Coronary artery (tissue), 2 donors: Measurements from ENCODE around the gene EXD2.
"Not testable (repeated sequence)": the region's sequence is repeated elsewhere in the genome, so short reads cannot be mapped to it uniquely, and the experiment has no call there.

Experiments
- DNase-seq: peaks from one replicate; pipeline ENCODE4 v3.0.0-alpha.2; 2017; ENCODE audit warnings: low spot score
- H3K27ac ChIP-seq, 2 donors: fragments of 200-600 bp; sonication (generic); one replicate each; pipeline ENCODE4 v1.5.1; 2016 to 2019
- H3K4me3 ChIP-seq: fragments of 200-600 bp; sonication (generic); 2 replicates; pipeline ENCODE4 v1.5.1; 2016; ENCODE audit warnings: mild to moderate bottlenecking, moderate library complexity
- TF ChIP-seq, protein P1 (sequence below): fragments of 200-600 bp; sonication (generic); IDR thresholded peaks from one replicate; pipeline ENCODE4 v1.5.1; 2019; ENCODE audit warnings: antibody characterized with exemption

EXD2 gene

DNA sequence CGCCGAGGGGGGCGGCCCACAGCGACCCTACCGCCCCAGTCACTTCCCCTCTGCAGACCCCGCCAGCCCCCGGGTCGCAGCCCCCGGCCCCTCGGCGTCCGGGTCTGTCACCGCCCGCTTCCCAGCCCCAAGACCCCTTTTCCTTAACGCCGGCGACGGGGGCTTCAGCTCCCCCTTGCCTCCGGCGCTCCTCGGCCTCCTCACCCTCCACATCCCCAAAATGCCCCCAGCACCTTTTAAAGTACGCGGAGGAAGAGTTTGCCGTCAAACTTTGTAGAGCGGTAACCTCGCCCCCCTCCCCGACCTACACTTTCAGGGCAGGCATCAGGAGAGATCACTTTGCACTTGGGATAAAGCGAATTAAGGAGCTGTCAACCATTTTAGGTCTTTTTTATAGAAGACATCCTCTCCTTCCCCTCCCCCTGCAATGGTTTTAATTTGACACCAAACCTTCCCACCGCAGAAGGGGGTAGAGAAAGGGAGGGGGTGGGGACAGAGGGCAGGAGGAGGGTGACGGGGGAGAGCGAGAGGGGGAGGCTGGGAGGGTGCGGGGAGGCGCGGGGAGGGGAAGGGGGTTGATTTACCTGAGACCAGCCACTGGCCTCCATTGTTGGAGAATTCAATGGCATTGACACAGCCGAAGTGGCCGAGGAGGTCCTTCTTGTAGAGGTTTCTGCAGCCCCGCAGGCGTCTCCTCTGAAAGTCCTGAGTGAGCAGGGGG is 39.0 kb upstream of the EXD2 start:
- TF ChIP-seq, protein P1, sequence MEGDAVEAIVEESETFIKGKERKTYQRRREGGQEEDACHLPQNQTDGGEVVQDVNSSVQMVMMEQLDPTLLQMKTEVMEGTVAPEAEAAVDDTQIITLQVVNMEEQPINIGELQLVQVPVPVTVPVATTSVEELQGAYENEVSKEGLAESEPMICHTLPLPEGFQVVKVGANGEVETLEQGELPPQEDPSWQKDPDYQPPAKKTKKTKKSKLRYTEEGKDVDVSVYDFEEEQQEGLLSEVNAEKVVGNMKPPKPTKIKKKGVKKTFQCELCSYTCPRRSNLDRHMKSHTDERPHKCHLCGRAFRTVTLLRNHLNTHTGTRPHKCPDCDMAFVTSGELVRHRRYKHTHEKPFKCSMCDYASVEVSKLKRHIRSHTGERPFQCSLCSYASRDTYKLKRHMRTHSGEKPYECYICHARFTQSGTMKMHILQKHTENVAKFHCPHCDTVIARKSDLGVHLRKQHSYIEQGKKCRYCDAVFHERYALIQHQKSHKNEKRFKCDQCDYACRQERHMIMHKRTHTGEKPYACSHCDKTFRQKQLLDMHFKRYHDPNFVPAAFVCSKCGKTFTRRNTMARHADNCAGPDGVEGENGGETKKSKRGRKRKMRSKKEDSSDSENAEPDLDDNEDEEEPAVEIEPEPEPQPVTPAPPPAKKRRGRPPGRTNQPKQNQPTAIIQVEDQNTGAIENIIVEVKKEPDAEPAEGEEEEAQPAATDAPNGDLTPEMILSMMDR, result no peak
- H3K4me3 ChIP-seq, result peak overlapping the region; percentile 83
- DNase-seq, result no peak
- H3K27ac ChIP-seq, result peak overlapping the region; percentile 93

DNA sequence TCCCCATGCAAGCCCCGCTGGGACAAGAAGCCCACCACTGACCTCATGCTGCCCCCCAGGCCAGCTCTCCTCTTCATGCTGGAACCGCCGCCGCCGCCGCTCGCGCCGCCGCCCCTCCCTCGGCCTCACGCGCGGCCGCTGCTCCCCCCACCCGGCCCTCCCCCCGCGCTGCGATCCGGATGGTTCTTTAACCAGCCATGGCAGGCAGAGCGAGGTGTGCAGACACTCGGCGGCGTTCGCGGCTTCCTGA is 38.5 kb upstream of the EXD2 start, which contains the start of gene DCAF5:
Gene DCAF5, minus strand, starts transcription at position 218 of the 250 bp plus-strand sequence. Its CDS starts 141 bp downstream, at position 77.
- H3K27ac ChIP-seq, result peak within 1 kb of the TSS; percentile 93
- DNase-seq, result peak; percentile 94
- TF ChIP-seq, protein P1, result no peak
- peak within 1 kb of the TSS; percentile 83 for H3K4me3 ChIP-seq

DNA sequence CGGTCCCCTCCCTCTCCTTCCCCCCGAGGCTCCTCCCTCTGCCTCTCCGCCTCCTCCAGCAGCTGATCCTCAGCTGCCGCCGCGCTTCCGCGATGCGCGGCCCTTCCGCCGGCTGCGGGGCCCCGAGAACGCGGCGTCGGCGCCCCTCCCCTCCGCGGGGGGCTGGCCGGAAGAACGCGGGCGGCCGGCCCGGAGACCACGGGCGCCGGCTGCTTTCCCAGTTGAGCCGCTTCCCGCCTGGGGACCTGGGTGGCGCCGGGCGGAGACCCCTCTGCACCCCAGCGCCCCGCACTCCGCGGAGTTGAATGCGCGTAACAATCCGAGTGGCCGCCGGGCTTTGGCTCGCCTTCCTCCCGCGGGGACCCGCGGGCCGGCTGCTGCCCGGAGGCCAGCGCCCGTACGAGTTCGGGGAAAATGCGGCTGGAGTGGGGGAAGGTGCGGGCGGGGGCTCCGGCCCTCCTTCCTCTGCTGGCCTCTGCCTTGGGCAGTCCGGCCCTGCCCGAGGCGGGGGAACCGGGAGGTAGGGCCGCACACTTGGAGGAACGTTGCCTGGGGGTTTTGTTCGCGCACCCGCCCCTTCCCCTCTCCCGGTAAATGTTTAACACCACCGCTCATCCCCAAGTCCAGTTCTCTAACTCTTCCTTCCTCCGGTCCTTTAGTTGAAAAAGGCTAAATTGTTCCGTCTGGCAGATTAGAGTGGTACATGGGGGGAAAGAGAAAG is 38.0 kb upstream of the EXD2 start:
- peak overlapping the region; percentile 93 for H3K27ac ChIP-seq
- H3K4me3 ChIP-seq, result peak overlapping the region; percentile 83
- no peak for DNase-seq
- TF ChIP-seq, protein P1, result no peak

DNA sequence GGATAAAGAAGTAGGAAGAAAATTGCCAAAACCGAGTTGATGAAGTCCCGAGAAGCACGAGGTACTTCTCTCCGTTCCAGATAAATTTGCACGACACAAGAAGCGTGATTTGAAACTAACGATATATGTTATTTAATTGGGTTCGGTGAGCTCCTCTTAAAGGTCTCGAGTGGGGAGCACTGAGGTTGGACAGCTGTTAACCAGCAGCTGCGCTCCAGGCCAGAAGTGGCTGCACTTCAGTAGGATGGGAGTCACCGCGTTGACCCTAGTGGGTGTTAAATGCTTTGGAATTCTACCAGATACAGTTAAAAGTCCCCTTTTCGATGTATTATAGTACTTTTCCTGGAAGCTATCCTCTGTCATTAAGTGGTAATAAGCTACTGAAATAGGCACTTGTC is 37.4 kb upstream of the EXD2 start:
- H3K4me3 ChIP-seq, result peak overlapping the region; percentile 83
- TF ChIP-seq, protein P1, result no peak
- DNase-seq, result no peak
- H3K27ac ChIP-seq, result peak overlapping the region; percentile 93

GRCh38 chr14:69154779-69155178 is 36.5 kb upstream of the EXD2 start:
- peak overlapping the region in 1 of 2 donors; percentile 4 for H3K27ac ChIP-seq
- DNase-seq, result no peak
- TF ChIP-seq, protein P1, result no peak
- H3K4me3 ChIP-seq, result no peak overlapping the region

- TF ChIP-seq, protein P1, result no peak
- Histone ChIP-seq H3K27ac (no peak overlapping the region), H3K4me3 (no peak overlapping the region)
- DNase-seq, result no peak
Observed at GRCh38 chr14:69156224-69156623, 35.1 kb upstream of the EXD2 start.

- Histone ChIP-seq H3K4me3 (no peak overlapping the region), H3K27ac (no peak overlapping the region)
- TF ChIP-seq, protein P1, result no peak
- DNase-seq, result no peak
Observed at GRCh38 chr14:69161590-69161989, 29.7 kb upstream of the EXD2 start.

GRCh38 chr14:69165787-69166186 is 25.5 kb upstream of the EXD2 start:
- not testable (repeated sequence) for H3K27ac ChIP-seq, H3K4me3 ChIP-seq, DNase-seq
